ENCODE measurements around the gene ACVR1B. TPM values are rescaled to one million over a fixed set of nuclear protein-coding genes. Genes with fewer than 3 reads are reported as not detected.

Gene ACVR1B
- total RNA-seq, 1 donor from 2014 or later, result 23.4 TPM

GRCh38 chr12:52042706-52043385 is 91.3 kb downstream of the ACVR1B start:
- no peak overlapping the region for H3K4me3 ChIP-seq (ENCODE audit: low read depth, low read length)
- TF ChIP-seq CTCF (conservative IDR thresholded peaks at IDR 0.05; ENCODE audit: low read depth, low read length), result no peak
- DNase-seq (ENCODE audit: low read depth), result no peak

- TF ChIP-seq CTCF (conservative IDR thresholded peaks at IDR 0.05; ENCODE audit: low read depth, low read length), result no peak
- no peak for DNase-seq (ENCODE audit: low read depth)
Observed at GRCh38 chr12:52043386-52044212, 92.1 kb downstream of the ACVR1B start.

DNA sequence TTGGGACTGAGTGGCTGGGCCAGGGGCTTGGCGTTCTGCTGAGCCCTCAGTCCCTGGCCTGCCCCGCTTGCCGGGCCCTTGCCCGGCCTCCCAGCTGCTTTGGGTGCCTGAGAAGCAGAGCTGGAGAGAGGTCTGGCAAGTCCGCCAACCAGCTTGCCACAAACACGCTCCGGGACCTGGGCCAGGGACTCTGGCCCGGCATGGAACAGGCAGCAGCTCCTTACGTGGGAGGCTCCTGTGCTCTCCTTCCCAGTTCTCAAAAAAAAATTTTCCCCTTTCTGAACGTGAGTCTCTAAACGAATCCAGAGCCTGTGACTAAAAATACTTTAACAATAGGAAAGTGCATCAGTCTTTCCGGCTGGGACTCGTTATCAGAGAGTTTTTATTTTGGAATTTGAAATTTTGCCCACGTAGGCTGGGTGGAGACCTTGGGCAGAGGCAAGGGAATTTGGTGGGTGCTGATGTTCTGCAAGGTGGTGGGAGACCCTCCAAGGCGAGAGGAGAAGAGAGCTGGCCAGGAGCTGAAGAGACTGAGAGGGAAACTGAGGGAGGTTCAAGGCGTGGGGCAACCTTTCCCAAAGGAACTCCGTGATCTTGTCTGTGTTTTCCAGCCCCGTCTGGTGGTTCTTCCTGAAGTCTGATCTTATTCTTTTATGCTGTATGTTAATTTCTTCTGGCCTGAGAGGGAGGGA is 92.9 kb downstream of the ACVR1B start:
- no peak for DNase-seq (ENCODE audit: low read depth)
- H3K4me3 ChIP-seq (ENCODE audit: low read depth, low read length), result no peak overlapping the region
- TF ChIP-seq CTCF (conservative IDR thresholded peaks at IDR 0.05; ENCODE audit: low read depth, low read length), result no peak

More at GRCh38 chr12:52043386-52044212, 92.1 kb downstream of the ACVR1B start:
- no peak overlapping the region for H3K4me3 ChIP-seq (ENCODE audit: low read depth, low read length)

DNA sequence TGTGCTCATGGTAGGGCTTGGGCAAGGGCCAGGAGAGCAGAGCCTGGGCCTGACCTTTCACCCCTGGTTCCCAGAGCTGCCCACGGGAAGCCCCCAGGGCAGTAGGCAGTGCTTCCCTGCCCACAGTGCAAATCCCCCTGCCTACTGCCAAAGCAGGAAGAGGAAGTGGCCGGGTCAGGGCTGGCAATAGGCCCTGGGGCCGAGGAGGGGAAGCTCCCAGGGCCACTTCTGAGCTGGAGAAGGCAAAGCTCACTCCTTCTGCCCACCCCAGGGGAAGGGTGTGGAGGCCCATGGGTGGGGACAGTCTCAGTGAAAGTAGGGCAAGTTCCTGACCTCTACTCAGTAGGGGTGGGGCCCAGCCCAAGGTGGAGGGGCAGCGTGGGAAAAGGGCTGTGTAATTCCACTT is 94.3 kb downstream of the ACVR1B start:
- no peak for DNase-seq (ENCODE audit: low read depth)
- H3K4me3 ChIP-seq (ENCODE audit: low read depth, low read length), result no peak overlapping the region
- TF ChIP-seq CTCF (conservative IDR thresholded peaks at IDR 0.05; ENCODE audit: low read depth, low read length), result no peak

Other genes with a start within 250 kb of the ACVR1B start
- 0.29 and 3.7 TPM in 2 replicates for gene FIGNL2, start 103.0 kb upstream of the ACVR1B start, total RNA-seq
- gene ANKRD33, start 63.6 kb upstream of the ACVR1B start, total RNA-seq, result not detected in 2 replicates
- gene ACVRL1, start 44.2 kb upstream of the ACVR1B start, total RNA-seq, result 2.4 and 3.6 TPM in 2 replicates
- gene TAMALIN, start 55.2 kb downstream of the ACVR1B start, total RNA-seq, result 1.7 and 2.9 TPM in 2 replicates
- gene NR4A1, start 99.7 kb downstream of the ACVR1B start, total RNA-seq, result 2.2 and 4.3 TPM in 2 replicates
- 66.2 and 71.3 TPM in 2 replicates for gene ATG101, start 118.3 kb downstream of the ACVR1B start, total RNA-seq
- not detected in 2 replicates for gene SMIM41, start 128.0 kb downstream of the ACVR1B start, total RNA-seq
- 18.0 and 32.1 TPM in 2 replicates for gene KRT80, start 240.3 kb downstream of the ACVR1B start, total RNA-seq